Mesothelial cell of epicardium (in vitro differentiated cells): Measurements from ENCODE around the gene PEX11B. TPM values are rescaled to one million over a fixed set of nuclear protein-coding genes. Genes with fewer than 3 reads are reported as not detected.

Experiments used
- DNase-seq, 2 experiments: peaks; one replicate each; pipeline ENCODE4 v3.0.0; 2021; ENCODE audit warnings: low spot score in 2 of 2; ENCODE audit not compliant: unreplicated experiment in 2 of 2
- H3K27ac Mint-ChIP-seq: 2 replicates; pipeline ENCODE4 v1.8.0; 2021; ENCODE audit warnings: mixed read lengths
- H3K27me3 Mint-ChIP-seq: 2 replicates; pipeline ENCODE4 v1.8.0; 2021; ENCODE audit warnings: low read depth, mixed read lengths
- H3K36me3 Mint-ChIP-seq: 2 replicates; pipeline ENCODE4 v1.8.0; 2021; ENCODE audit warnings: mixed read lengths
- H3K4me1 Mint-ChIP-seq: 2 replicates; pipeline ENCODE4 v1.8.0; 2021; ENCODE audit warnings: mixed read lengths
- H3K4me3 Mint-ChIP-seq: 2 replicates; pipeline ENCODE4 v1.8.0; 2021; ENCODE audit warnings: mild to moderate bottlenecking, moderate library complexity, mixed read lengths
- H3K9me3 Mint-ChIP-seq: 2 replicates; pipeline ENCODE4 v1.8.0; 2021; ENCODE audit warnings: mixed read lengths
- total RNA-seq: library from RNA; stranded (reverse); gene quantifications from 3 replicates; pipeline ENCODE4 v1.2.1, GENCODE V29; 2021
- TF ChIP-seq, protein P1 (sequence below): fragments of 200-600 bp; sonication (generic); IDR thresholded peaks from one replicate; pipeline ENCODE4 v1.5.0; 2021; ENCODE audit warnings: antibody characterized with exemption; ENCODE audit not compliant: unreplicated experiment

Gene PEX11B, protein sequence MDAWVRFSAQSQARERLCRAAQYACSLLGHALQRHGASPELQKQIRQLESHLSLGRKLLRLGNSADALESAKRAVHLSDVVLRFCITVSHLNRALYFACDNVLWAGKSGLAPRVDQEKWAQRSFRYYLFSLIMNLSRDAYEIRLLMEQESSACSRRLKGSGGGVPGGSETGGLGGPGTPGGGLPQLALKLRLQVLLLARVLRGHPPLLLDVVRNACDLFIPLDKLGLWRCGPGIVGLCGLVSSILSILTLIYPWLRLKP
- total RNA-seq = 26.8 to 27.2 TPM (median 26.9 TPM) in 3 replicates

DNA sequence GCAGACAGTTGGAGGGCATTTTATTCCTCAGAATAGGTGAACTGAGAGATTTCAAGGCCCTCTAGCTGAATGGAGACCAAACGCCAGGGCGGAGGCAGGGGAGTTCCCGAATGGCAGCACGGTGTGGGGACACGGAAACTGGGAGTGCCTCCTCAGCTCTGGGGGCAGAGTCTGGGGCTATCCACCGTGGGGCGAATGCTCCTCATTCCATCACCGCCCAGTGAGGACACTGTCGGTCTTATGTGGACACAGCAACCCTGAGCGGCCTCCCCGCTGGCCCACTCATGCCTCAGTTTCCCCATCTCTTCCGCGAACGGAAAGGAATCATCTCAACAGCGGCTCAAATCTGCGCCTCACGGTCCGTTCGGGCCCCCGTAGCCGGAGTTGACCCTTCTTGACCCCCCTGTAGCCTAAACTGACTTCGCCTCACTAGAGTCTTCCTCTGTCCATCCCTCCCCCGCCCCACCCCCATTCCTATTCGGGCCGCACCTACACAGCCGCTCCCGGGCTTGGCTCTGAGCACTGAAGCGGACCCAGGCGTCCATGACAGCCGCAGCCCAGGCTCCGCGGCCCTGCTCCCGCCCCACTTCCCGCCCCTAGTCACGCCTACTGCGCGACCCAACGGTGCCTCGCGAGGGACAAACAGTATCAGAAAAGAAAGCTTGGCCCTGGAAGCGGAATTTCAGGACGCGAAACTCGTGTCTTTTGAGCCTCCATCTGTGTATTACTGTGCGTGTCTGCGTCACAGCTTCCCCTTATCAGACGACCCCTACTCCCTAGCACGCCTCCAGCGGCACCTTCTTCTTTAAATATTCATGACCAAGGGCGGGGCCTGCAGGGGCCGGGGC, at the start of gene PEX11B:
TSS of gene PEX11B (minus strand) at position 574 of the 848 bp plus-strand sequence. CDS start at position 545, 29 bp downstream.
- H3K36me3 Mint-ChIP-seq = peaks cover 15% of the 10 kb centered on the region
- TF ChIP-seq, protein P1, sequence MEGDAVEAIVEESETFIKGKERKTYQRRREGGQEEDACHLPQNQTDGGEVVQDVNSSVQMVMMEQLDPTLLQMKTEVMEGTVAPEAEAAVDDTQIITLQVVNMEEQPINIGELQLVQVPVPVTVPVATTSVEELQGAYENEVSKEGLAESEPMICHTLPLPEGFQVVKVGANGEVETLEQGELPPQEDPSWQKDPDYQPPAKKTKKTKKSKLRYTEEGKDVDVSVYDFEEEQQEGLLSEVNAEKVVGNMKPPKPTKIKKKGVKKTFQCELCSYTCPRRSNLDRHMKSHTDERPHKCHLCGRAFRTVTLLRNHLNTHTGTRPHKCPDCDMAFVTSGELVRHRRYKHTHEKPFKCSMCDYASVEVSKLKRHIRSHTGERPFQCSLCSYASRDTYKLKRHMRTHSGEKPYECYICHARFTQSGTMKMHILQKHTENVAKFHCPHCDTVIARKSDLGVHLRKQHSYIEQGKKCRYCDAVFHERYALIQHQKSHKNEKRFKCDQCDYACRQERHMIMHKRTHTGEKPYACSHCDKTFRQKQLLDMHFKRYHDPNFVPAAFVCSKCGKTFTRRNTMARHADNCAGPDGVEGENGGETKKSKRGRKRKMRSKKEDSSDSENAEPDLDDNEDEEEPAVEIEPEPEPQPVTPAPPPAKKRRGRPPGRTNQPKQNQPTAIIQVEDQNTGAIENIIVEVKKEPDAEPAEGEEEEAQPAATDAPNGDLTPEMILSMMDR = no peak
- no peaks in the 10 kb centered on the region for H3K9me3 Mint-ChIP-seq

DNA sequence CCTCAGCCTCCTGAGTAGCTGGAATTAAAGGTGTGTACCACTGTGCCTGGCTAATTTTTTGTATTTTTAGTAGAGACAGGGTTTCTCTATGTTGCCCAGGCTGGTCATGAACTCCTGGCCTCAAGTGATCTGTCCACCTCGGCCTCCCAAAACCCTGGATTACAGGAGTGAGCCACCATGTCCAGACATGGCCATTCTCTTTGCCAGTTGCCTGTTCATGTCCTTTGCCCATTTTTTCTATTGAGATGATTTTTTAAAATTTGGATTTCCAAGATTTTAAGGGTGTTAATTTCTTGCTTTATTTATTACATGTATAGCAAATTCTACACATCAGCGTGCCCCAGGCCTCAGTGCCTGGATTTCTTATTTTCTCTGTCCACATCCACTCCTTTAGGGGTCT, 48.8 kb upstream of the PEX11B start:
- H3K27ac Mint-ChIP-seq = no peak overlapping the region
- TF ChIP-seq, protein P1 = no peak
- H3K4me3 Mint-ChIP-seq = no peak overlapping the region
- DNase-seq = no peak
- peaks cover 8% of the 10 kb centered on the region for H3K9me3 Mint-ChIP-seq
- peaks cover 23% of the 10 kb centered on the region for H3K4me1 Mint-ChIP-seq
- H3K27me3 Mint-ChIP-seq = peaks cover 6% of the 10 kb centered on the region
- H3K36me3 Mint-ChIP-seq = peaks cover 5% of the 10 kb centered on the region

More for the DNA sequence above, at the start of gene PEX11B:
- peaks cover 25% of the 10 kb centered on the region for H3K4me1 Mint-ChIP-seq
- peak within 1 kb of the TSS; percentile 91 for H3K4me3 Mint-ChIP-seq
- H3K27ac Mint-ChIP-seq = peak within 1 kb of the TSS; percentile 93
- peak; percentile 73 to 84 for DNase-seq
- no peaks in the 10 kb centered on the region for H3K27me3 Mint-ChIP-seq

DNA sequence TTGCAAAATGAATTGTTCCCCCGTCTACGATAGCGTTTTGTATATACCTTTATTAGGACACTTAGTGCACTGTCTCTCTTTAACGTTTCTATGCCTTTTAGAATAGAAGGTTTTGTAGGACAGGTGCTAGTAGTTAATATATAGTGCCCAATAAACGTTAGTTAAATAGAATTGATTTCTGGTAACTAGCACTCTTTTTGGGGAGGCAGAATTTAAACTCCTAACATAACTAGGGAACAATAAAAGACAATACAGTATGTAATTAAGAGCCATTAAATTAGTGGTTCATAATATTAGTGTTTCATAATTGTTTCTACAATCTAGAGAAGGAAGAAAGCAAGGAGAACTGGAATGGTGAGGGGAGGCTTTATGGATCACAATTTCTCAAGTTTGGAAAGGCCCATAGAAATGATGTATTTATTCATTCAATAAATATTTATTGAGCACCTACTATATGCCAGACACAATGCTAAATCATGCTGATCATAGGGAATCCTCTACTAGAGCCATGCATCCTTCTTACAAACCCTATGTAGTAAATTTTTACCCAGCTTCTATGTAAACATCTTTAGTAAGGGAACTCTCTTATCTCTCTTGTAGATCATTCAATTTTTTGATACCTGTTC, 46.7 kb upstream of the PEX11B start:
- TF ChIP-seq, protein P1 = no peak
- Mint-ChIP-seq H3K9me3 (peaks cover 8% of the 10 kb centered on the region), H3K27me3 (peaks cover 26% of the 10 kb centered on the region), H3K27ac (peak overlapping the region; percentile 82), H3K4me3 (peak overlapping the region; percentile 84), H3K4me1 (peaks cover 39% of the 10 kb centered on the region), H3K36me3 (peaks cover 5% of the 10 kb centered on the region)
- no peak for DNase-seq

DNA sequence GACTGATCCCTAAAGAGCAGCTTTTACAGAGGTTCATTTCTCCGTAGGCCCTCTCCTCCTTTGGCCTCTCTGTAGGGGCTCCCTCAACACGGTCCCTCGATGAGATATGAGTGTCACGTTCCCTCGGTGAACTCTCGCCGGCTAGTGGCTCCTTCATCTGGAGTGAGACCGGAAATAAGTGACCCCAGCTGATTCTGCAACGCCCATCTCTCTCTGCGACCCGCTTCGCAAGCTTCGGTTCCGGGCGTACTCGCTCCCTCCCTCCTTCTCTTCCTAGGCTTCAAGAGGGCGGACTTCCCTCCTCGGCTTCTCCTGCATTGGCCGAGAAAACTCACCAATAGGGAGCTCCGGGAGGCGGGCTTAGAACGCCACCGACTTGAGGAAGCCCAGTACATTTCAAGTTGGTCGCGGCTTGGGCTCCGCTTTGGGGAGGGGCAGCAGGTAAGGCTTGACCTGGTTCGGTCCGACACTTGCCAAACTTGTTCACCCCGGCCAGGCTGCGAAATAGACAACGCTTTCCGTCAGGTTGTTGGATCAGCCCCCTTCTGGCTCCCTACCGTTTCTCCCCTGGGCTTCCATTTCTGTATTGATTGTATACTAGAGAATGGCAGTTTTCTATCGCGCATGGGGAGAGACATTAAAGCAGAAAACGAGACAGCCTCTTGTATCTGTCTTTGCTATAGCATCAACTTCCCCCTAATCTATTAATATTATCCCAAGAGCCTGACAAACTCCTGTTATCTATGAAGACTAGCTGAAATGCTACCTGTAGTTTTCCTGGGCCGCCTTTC, 46.0 kb upstream of the PEX11B start, which contains the start of the genes ANKRD34A and POLR3GL:
TSS of gene ANKRD34A (minus strand) at position 248 of the 791 bp plus-strand sequence. CDS start 2,816 bp downstream, outside the sequence.
TSS of gene POLR3GL (plus strand) at position 363 of the 791 bp plus-strand sequence. CDS start 10,176 bp downstream, outside the sequence.
- Mint-ChIP-seq H3K27ac (peak within 1 kb of the TSS; percentile 82), H3K4me3 (peak within 1 kb of the TSS; percentile 84), H3K27me3 (peaks cover 33% of the 10 kb centered on the region), H3K9me3 (peaks cover 8% of the 10 kb centered on the region), H3K4me1 (peaks cover 40% of the 10 kb centered on the region), H3K36me3 (peaks cover 5% of the 10 kb centered on the region)
- peak; percentile 73 to 87 for DNase-seq
- TF ChIP-seq, protein P1 = no peak
